ENCODE measurements around the gene MICOS13. TPM values are rescaled to one million over a fixed set of nuclear protein-coding genes. Genes with fewer than 3 reads are reported as not detected.

MICOS13 gene
- total and polyA plus RNA-seq, 10 of the 15 experiments (the other 5 are each of a cell fraction or from before 2014, with no cell fraction given) = 9.4 to 211 (median 51.3) TPM

DNA sequence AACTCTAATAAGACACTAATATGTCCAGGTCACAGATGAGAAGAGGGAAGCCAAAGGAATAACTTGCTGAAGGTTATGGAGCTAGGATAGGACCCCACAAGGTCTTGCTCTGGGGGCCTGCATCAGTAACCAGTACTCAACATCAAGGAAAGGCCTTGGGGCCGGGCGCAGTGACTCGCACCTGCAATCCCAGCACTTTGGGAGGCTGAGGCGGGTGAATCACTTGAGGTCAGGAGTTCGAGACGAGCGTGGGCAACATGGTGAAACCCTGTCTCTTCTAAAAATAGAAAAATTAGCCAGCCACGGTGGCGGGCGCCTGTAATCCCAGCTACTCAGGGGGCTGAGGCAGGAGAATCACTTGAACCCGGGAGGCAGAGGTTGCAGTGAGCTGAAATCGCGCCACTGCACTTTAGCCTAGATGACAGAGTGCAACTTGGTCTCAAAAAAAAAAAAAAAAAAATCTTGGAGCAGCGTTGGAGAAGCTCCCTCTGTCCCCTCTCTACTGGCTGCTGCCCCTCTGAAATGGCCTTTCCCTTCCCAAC, 37.8 kb upstream of the MICOS13 start:
- ChIA-PET RAD21 (ENCODE audit: unreplicated experiment) (interaction anchor here (1.7 kb wide), 1 partner anchor 29 kb away, joined by 6 read pairs; the partner anchor contains the start of gene RPL36), SMC1A (ENCODE audit: uncharacterized antibody, unreplicated experiment) (no interaction called here), CTCF (interaction anchor here (1.0 to 6.7 kb wide), 3 partner anchors 28 to 250 kb away, joined by 3 to 74 read pairs (median 3); partner anchors contain the start of gene RPL36), POLR2A (interaction anchor here (0.7 to 1.9 kb wide), 5 partner anchors 27 to 173 kb away, joined by 4 to 9 read pairs (median 5); no protein-coding TSS in a partner anchor)
- no peak overlapping the region for H2AFZ ChIP-seq (ENCODE audit: control insufficient read depth, low read depth, low read length)
- H3K4me1 ChIP-seq (ENCODE audit: control insufficient read depth, insufficient read depth, low read length) = peaks cover 4% of the 10 kb centered on the region
- H4K20me1 ChIP-seq (ENCODE audit: control insufficient read depth, insufficient read depth) = 0 out of 2 replicates have a peak, but pooled peaks cover 3% of the 10 kb centered on the region
- in situ Hi-C loops (cut with MboI) = no loop called here
- intact Hi-C loops (cut with micrococcal nuclease; ENCODE audit: unreplicated experiment) = no loop called here
- peak overlapping the region; percentile 98 for H3K4me3 ChIP-seq
- peak overlapping the region; percentile 98 for H3K9ac ChIP-seq (ENCODE audit: control insufficient read depth, insufficient read depth, low read length)
- no peak for ATAC-seq
- H3K27ac ChIP-seq (ENCODE audit: control insufficient read depth, insufficient read depth) = peak overlapping the region; percentile 91
- H3K79me2 ChIP-seq (ENCODE audit: control insufficient read depth, insufficient read depth, low read length) = peaks cover 47% of the 10 kb centered on the region
- BruUV-seq (replicated peaks) = no TSS peak
- no peak for DNase-seq (ENCODE audit: low read depth, low spot score)
- H3K9me3 ChIP-seq (replicated peaks; ENCODE audit: control insufficient read depth, insufficient read depth, low read length) = no peaks in the 10 kb centered on the region
- no peak for TF ChIP-seq BMI1 (IDR thresholded peaks at IDR 0.05; ENCODE audit: borderline replicate concordance)
- TF ChIP-seq POLR2A (IDR thresholded peaks at IDR 0.05; ENCODE audit: low read depth, low read length) = 0 out of 2 replicates have a peak, but pooled peaks have one; percentile 3
- WGBS (ENCODE audit: insufficient coverage, insufficient replicate concordance, low lambda C conversion rate, missing lambda C conversion rate) = 24% methylated on average over 14 of the region's 14 CpGs
- H3K36me3 ChIP-seq (ENCODE audit: control insufficient read depth in 2 of 2, insufficient read depth in 2 of 2, low read length in 1 of 2) = peaks cover 8 to 12% of the 10 kb centered on the region in 2 experiments; a peak in 3 of 4 replicates
- FAIRE-seq = no peak
- no peaks in the 10 kb centered on the region for H3K27me3 ChIP-seq (replicated peaks in 1 of 2; ENCODE audit: control insufficient read depth in 2 of 2, insufficient read depth in 2 of 2, low read length in 1 of 2)
- peak overlapping the region; percentile 76 for H3K4me2 ChIP-seq (ENCODE audit: control insufficient read depth, insufficient read depth)

GRCh38 chr19:5717215-5717935, 37.1 kb upstream of the MICOS13 start:
- in situ Hi-C loops (cut with MboI) = no loop called here

More at GRCh38 chr19:5717215-5717935, 37.1 kb upstream of the MICOS13 start:
- POLR2A ChIA-PET = interaction anchor here (0.7 to 1.9 kb wide), 2 partner anchors 26 to 47 kb away, joined by 4 to 9 read pairs; no protein-coding TSS in a partner anchor
- intact Hi-C loops (cut with micrococcal nuclease; ENCODE audit: unreplicated experiment) = no loop called here
- H2AFZ ChIP-seq (ENCODE audit: control insufficient read depth, low read depth, low read length) = no peak overlapping the region
- no peak for ATAC-seq
- H3K4me2 ChIP-seq (ENCODE audit: control insufficient read depth, insufficient read depth) = peak overlapping the region; percentile 65
- no peaks in the 10 kb centered on the region for H3K9me3 ChIP-seq (replicated peaks; ENCODE audit: control insufficient read depth, insufficient read depth, low read length)
- FAIRE-seq = no peak
- DNase-seq (ENCODE audit: low read depth, low spot score) = no peak
- H3K27ac ChIP-seq (ENCODE audit: control insufficient read depth, insufficient read depth) = peak overlapping the region; percentile 91; the same call in 1 of the 2 replicates
- RAD21 ChIA-PET (ENCODE audit: unreplicated experiment) = no interaction called here
- H3K79me2 ChIP-seq (ENCODE audit: control insufficient read depth, insufficient read depth, low read length) = peaks cover 47% of the 10 kb centered on the region
- H3K9ac ChIP-seq (ENCODE audit: control insufficient read depth, insufficient read depth, low read length) = peak overlapping the region; percentile 98; the same call in 1 of the 2 replicates
- SMC1A ChIA-PET (ENCODE audit: uncharacterized antibody, unreplicated experiment) = no interaction called here
- 0 out of 2 replicates have a peak, but pooled peaks cover 3% of the 10 kb centered on the region for H4K20me1 ChIP-seq (ENCODE audit: control insufficient read depth, insufficient read depth)
- 84% methylated on average over 7 of the region's 8 CpGs for WGBS (ENCODE audit: insufficient coverage, insufficient replicate concordance, low lambda C conversion rate, missing lambda C conversion rate)
- peaks cover 4% of the 10 kb centered on the region for H3K4me1 ChIP-seq (ENCODE audit: control insufficient read depth, insufficient read depth, low read length)
- peaks cover 12% of the 10 kb centered on the region in 2 experiments; a peak in 3 of 4 replicates for H3K36me3 ChIP-seq (ENCODE audit: control insufficient read depth in 2 of 2, insufficient read depth in 2 of 2, low read length in 1 of 2)
- peak overlapping the region; percentile 98; the same call in 1 of the 2 replicates for H3K4me3 ChIP-seq
- no peak for TF ChIP-seq ZSCAN29 (IDR thresholded peaks at IDR 0.05)
- TF ChIP-seq, protein P1, sequence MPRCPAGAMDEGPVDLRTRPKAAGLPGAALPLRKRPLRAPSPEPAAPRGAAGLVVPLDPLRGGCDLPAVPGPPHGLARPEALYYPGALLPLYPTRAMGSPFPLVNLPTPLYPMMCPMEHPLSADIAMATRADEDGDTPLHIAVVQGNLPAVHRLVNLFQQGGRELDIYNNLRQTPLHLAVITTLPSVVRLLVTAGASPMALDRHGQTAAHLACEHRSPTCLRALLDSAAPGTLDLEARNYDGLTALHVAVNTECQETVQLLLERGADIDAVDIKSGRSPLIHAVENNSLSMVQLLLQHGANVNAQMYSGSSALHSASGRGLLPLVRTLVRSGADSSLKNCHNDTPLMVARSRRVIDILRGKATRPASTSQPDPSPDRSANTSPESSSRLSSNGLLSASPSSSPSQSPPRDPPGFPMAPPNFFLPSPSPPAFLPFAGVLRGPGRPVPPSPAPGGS (IDR thresholded peaks at IDR 0.05; ENCODE audit: borderline replicate concordance, insufficient read depth, low read depth, low read length, poor library complexity, severe bottlenecking) = no peak
- TF ChIP-seq, protein P2, sequence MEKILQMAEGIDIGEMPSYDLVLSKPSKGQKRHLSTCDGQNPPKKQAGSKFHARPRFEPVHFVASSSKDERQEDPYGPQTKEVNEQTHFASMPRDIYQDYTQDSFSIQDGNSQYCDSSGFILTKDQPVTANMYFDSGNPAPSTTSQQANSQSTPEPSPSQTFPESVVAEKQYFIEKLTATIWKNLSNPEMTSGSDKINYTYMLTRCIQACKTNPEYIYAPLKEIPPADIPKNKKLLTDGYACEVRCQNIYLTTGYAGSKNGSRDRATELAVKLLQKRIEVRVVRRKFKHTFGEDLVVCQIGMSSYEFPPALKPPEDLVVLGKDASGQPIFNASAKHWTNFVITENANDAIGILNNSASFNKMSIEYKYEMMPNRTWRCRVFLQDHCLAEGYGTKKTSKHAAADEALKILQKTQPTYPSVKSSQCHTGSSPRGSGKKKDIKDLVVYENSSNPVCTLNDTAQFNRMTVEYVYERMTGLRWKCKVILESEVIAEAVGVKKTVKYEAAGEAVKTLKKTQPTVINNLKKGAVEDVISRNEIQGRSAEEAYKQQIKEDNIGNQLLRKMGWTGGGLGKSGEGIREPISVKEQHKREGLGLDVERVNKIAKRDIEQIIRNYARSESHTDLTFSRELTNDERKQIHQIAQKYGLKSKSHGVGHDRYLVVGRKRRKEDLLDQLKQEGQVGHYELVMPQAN (conservative IDR thresholded peaks at IDR 0.05) = no peak
- CTCF ChIA-PET = interaction anchor here (6.7 kb wide), 1 partner anchor 27 kb away, joined by 74 read pairs; the partner anchor contains the start of gene RPL36
- no peaks in the 10 kb centered on the region for H3K27me3 ChIP-seq (replicated peaks in 1 of 2; ENCODE audit: control insufficient read depth in 2 of 2, insufficient read depth in 2 of 2, low read length in 1 of 2)
- BruUV-seq (replicated peaks) = TSS peak; percentile 56

Data from GM12878 (cell line).